ENCODE data around the gene HACD2. TPM values are rescaled to one million over a fixed set of nuclear protein-coding genes. Genes with fewer than 3 reads are reported as not detected.
A peak's percentile ranks its signal among the peaks of the same experiment; 100 is the strongest.

The HACD2 gene
- total RNA-seq, 3 donors from 2014 or later: 40.9 to 65.0 (median 52.7) TPM

DNA sequence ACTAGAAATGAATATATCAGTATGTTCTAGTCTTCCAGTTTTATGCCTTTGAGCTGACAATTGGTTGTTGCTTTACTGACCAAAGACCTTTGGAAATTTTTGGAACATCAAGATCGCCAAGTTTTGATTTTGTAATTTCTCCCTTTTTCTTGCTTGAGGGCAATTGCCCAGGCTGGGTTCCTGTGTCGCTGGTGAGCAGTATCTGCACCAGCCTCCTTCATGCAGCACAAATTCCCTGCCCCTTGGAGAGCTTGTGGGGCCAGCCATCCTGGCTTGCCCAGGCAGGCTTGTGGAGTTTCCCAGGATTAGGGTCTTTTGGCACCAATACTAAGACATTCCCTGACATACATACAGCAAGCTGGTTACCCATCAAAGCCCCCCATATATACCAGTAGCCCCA lies 37.9 kb upstream of the HACD2 start:
- TF ChIP-seq, protein P1, sequence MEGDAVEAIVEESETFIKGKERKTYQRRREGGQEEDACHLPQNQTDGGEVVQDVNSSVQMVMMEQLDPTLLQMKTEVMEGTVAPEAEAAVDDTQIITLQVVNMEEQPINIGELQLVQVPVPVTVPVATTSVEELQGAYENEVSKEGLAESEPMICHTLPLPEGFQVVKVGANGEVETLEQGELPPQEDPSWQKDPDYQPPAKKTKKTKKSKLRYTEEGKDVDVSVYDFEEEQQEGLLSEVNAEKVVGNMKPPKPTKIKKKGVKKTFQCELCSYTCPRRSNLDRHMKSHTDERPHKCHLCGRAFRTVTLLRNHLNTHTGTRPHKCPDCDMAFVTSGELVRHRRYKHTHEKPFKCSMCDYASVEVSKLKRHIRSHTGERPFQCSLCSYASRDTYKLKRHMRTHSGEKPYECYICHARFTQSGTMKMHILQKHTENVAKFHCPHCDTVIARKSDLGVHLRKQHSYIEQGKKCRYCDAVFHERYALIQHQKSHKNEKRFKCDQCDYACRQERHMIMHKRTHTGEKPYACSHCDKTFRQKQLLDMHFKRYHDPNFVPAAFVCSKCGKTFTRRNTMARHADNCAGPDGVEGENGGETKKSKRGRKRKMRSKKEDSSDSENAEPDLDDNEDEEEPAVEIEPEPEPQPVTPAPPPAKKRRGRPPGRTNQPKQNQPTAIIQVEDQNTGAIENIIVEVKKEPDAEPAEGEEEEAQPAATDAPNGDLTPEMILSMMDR (IDR thresholded peaks at IDR 0.05): no peak
- Histone ChIP-seq H3K36me3 (ENCODE audit: low read depth) (no peaks in the 10 kb centered on the region), H3K9me3 (no peaks in the 10 kb centered on the region), H3K4me1 (ENCODE audit: low read depth) (no peaks in the 10 kb centered on the region), H3K4me3 (no peak overlapping the region)
- intact Hi-C loops (cut with DNase I, micrococcal nuclease): no loop called here
- ATAC-seq: no peak
- no peak for DNase-seq

DNA sequence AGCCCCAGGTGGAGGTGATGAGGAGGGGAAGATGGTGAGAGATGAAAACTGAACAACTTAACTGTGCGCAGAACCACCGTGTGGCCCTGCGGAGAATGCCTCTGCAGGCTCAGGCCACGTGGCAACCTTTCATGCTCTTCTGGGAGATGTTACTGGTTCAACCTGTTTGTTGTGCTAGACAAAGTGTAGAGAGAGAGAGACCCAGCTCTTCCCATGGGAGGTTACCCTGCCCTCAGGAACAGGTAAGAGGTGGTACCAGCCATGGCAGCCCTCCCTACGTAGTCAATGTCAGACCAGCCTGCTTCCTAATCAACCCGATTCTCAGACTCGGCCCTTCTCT lies 37.0 kb upstream of the HACD2 start:
- no peak overlapping the region for H3K4me3 ChIP-seq
- H3K4me1 ChIP-seq (ENCODE audit: low read depth): no peaks in the 10 kb centered on the region
- ATAC-seq (no peak), DNase-seq (no peak)
- TF ChIP-seq, protein P1 (IDR thresholded peaks at IDR 0.05): no peak
- no peaks in the 10 kb centered on the region for H3K36me3 ChIP-seq (ENCODE audit: low read depth)
- intact Hi-C loops (cut with DNase I, micrococcal nuclease): no loop called here
- H3K9me3 ChIP-seq: no peaks in the 10 kb centered on the region

DNA sequence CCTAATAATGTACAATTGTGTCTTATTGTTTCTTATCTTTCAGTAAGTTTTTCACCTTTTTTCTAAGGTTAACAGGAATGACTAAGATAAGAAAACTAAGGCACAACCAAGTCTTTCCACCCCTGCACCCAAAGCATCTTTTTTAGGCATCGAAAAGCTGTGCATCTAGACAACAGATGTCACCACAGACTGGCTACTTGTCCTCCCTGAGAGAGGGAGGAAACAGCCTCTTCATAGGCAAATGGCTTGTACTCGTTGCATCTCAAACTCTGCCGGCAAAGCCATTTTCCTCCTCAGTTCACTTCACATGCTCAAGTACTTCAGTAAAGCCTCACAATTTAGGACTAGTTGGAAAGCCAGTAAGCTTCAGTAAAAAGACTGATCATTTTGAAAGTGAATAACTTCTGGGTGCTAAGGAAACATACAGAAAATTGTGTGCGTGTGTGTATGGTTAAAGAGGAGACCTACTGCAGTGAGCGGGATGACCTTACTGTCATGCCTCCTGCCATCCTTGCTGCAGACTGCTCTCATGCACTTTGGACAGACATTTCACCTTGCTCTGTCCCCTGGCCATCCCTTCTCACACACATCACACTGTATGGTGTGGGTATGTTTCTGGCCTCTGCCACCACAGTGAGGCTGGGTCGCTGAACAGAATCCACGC lies 36.5 kb upstream of the HACD2 start:
- Histone ChIP-seq H3K4me3 (no peak overlapping the region), H3K36me3 (ENCODE audit: low read depth) (no peaks in the 10 kb centered on the region), H3K4me1 (ENCODE audit: low read depth) (no peaks in the 10 kb centered on the region), H3K9me3 (no peaks in the 10 kb centered on the region)
- DNase-seq (no peak), ATAC-seq (no peak)
- TF ChIP-seq, protein P1 (IDR thresholded peaks at IDR 0.05): no peak
- intact Hi-C loops (cut with DNase I, micrococcal nuclease): no loop called here

DNA sequence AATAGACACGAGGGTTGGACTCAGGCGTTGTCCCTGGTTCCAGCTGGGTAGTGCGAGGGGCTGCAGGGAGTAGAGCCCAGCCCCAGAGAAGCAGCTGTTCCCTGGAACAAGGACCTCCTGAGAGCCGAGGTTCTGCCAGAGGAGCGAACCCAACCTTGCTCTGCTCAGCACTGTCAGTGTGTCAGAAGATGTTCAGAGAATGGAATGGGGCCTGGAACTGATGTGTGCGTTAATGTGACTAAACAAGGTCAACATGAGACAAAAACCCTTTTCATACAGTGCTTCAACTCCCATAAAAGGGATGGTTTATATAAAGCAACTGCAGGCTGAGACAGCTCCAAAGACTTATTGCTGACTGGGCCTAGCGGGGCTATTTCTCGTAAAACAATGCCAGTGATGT lies 35.5 kb upstream of the HACD2 start:
- no peaks in the 10 kb centered on the region for H3K36me3 ChIP-seq (ENCODE audit: low read depth)
- intact Hi-C loops (cut with DNase I, micrococcal nuclease): no loop called here
- DNase-seq (peak in 1 of 3 donors; percentile 21), ATAC-seq (peak; percentile 52)
- H3K4me3 ChIP-seq: no peak overlapping the region
- H3K4me1 ChIP-seq (ENCODE audit: low read depth): no peaks in the 10 kb centered on the region
- TF ChIP-seq, protein P1 (IDR thresholded peaks at IDR 0.05): no peak
- H3K9me3 ChIP-seq: no peaks in the 10 kb centered on the region

DNA sequence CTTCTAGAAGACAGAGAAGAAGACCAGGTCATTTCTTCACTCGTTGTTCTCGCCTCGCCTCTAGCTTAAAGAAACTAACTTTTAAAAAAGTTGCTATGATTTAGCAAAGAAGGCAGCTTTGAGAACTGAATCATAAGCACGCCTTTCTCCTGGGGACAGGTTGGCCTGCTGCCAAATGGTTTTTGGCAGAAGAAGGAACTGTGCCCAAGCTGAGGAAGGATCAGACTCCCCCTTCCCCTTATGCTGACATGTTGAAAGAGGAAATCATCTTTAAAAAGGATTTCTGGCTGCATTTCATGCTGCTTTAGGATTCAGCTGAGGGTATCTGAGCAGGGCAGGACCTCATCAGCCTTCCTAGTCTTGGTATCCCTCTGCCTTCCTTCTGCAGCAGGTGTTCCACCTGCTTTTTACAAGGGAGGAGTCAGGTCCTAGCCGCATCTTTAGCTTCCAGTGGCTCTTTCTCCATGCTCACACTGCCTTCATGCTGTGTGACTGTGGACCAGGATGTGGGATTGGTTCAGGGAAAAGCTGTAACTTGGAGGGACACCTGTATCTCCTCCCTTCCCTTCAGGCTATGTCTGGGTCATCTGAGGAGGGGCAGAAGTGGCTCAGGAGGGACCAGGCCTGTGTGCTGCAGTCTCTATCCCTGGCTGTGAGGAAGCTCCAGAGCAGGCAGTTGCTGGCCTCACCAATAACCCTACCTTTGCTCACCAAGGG lies 34.1 kb upstream of the HACD2 start:
- TF ChIP-seq, protein P1 (IDR thresholded peaks at IDR 0.05): no peak
- DNase-seq (peak in 2 of 3 donors; percentile 41 to 56), ATAC-seq (peak; percentile 38)
- no peaks in the 10 kb centered on the region for H3K4me1 ChIP-seq (ENCODE audit: low read depth)
- no peaks in the 10 kb centered on the region for H3K36me3 ChIP-seq (ENCODE audit: low read depth)
- no peaks in the 10 kb centered on the region for H3K9me3 ChIP-seq
- no peak overlapping the region for H3K4me3 ChIP-seq
- intact Hi-C loops (cut with DNase I, micrococcal nuclease): no loop called here

Data from mucosa of descending colon (tissue), 3 donors.